Measurements from ENCODE around the gene ZNF335.

The ZNF335 gene

DNA sequence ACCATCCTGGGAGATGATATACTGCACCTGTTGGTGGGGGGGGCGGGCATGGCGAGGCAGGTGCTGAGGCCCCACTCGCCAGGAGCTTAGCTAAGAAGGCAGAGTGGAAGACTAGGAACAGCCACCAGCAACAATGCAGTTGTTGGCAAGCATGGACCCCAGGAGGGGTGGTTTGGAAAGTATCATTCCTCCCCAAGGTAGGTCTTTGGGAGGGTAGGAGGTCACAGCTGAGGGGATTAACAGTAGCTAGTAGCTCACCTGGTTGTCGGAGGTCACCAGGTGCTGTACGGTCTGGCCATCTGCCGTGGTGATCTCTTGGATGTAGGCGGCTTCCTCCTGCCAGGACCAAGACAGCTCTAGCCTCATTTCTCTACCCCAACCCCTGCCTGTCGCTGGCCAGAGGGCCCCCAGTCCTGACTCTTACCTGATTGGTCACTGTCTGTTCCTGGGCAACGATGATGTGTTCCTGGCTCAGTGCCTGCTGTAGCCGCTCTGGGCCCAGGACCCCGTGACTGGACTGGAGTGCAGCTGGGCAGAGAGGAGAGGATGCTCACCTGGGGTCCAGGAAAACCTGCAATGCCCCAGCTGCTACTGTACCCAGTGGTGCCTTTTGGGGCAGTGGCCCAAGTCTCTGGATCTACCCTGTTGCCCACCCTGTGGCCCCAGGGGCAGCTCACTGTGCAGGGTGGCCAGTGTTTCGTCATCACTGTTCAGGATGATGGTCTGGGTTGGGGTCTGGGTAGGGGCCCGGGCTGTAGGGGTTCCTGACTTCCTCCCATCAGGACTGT lies 22.3 kb downstream of the ZNF335 start:
- DNase-seq = no peak

DNA sequence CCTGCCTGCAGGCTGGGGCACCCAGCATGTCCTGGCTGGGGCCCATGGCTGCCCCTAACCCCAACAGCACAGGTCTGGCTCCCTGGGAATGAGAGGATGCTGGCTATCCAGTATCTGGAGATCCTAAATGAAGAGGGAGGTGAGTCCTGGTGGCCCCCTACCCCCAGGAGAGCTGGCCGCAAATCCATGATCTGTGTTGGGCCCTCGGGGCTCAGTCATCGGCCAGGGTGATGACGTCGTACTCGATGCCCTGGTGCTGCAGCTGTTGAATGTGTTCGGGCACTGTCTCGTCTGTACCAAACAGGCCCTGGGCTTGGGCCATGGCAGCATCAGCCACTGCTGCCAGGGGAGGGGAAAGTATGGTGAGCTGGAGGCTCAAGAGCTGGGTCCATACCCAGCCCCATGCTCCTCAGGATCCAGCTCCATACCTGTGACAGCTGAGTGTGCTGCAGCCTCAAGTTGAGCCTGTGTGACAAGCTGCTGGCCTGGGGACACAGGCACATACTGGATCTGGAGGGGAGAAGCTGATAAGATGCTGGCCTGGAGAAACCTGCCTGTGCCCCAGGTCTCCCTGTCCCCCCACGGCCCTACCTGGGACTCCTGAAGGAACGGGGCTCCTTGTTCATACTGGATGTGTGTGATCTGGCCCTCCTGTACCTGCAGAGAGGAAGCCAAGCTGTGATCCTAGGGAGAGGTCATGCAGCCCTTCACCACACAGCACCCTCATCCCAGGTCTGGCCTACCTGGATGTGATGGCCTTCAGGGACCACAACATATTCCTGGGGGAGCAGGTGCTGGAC lies 23.1 kb downstream of the ZNF335 start:
- DNase-seq = no peak

DNA sequence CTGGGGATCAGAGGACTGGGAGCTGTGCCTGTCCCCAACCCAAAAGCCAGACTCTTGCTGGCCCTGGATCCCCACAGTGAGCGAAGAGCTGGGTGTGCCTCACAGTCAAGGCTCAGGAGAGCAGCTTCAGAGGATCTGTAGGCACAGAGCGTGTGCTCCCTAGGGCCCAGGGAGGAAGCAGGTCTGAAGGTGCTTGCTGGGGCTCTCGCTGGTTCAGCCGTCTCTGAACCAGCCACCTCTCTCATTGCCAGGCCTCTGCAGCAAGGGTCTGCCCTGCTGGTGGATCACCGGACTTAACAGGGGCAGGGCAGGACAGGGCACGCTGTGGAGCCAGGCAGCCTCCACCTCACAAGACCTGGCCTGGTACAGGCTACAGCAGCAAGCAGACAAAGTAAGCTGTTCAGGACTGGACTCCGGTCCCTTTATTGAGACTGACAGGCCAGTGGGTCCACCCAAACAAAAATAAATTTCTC lies 23.7 kb downstream of the ZNF335 start:
- DNase-seq = no peak

DNA sequence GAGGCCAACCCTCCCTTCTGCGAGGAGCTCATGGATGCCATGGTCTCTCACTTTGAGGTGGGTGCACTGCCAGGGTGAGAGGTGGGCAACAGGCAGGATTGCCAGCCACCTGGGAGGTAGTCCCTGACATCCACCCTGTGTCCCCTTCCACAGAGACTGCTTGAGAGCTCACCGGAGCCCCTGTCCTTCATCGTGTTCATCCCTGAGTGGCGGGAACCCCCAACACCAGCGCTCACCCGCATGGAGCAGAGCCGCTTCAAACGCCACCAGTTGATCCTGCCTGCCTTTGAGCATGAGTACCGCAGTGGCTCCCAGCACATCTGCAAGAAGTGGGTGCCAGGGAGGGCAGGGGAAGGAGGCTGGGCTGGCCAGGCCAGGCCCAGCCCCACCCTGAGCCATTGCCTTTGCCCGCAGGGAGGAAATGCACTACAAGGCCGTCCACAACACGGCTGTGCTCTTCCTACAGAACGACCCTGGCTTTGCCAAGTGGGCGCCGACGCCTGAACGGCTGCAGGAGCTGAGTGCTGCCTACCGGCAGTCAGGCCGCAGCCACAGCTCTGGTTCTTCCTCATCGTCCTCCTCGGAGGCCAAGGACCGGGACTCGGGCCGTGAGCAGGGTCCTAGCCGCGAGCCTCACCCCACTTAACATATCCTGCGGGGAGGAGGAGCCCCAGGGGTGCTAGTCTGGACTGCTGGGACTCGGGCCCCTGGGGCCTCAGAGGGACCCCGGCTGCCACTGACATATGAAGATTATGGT lies 24.7 kb downstream of the ZNF335 start:
- no peak for DNase-seq

DNA sequence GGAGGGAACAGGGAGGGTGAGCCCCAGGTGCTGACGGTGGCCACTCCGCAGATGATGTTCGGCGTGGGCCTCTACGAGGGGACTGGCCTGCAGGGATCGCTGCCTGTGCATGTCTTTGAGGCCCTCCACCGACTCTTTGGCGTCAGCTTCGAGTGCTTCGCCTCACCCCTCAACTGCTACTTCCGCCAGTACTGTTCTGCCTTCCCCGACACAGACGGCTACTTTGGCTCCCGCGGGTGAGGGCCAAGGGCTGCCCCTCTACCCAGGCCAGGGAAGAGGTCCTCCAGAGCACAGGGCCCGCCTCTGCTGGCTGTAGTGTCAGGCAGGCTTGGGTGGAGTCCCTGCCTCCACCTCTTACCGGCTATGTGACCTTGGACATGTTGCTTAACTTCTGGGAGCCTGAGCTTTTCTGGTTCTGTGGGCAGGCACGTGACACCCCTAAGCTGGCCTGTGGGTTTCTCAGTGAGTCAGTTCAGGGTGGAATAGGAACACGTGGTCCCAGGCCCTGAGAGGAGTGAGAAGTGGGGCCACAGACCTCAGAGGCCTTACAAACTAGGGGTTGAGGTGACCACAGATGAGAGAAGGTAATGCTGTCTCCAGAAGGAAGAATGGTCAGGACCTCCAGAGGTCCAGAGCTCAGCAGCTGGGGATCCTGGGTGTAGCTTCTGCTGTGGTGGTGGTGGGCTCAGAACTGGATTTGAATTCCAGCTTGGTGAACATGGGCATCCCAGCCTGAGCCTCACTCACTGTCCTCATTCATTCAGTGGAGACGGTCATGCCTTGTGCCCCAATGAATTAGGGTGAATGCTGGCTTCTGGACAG lies 25.6 kb downstream of the ZNF335 start:
- DNase-seq = peak; percentile 99

DNA sequence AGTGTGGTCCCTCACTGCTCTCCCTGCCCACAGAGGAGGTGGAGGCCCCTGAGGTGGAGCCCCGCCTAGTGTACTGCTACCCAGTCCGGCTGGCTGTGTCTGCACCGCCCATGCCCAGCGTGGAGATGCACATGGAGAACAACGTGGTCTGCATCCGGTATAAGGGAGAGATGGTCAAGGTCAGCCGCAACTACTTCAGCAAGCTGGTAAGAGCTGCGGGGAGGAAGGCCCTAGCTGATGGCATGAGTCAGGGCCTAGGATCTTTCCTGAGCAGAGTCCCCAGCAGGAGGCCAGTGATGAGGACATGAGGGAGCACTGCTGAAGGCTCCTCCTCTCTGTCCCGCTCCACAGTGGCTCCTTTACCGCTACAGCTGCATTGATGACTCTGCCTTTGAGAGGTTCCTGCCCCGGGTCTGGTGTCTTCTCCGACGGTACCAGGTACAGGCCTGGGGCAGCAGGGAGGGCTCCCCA lies 26.3 kb downstream of the ZNF335 start:
- DNase-seq = peak; percentile 90

DNA sequence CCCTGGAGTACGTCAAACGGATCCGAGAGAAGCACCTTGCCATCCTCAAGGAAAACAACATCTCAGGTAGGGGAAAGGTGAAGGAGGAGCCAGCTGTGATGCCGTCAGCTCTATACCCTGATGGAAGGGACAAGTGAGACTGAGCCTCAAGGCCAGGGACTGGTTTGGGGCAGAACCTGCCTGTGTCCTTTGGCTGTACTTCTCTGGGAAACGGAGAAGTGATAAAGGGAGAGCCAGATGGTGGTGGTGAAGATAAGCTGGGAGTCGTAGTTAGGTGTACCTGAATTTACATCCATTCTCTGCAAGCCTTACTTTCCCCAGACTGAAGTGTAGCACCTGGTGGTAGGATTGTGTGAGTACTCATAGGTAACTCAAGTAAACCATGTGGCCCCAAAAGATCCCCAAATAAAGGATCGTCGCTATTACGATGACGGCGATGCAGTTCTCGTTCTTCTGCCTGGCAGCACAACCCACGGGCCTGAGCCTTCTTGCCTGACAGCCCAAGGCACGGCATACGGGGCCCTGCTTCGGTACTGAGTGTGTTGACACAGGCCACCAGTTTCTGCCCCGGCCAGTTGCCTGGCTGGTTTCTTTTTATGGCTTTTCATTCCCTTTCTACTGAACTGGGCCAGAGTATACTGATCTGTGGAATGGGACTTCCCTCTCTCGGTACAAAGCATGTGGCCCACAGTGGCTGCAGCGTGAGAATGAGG lies 26.9 kb downstream of the ZNF335 start:
- no peak for DNase-seq

DNA sequence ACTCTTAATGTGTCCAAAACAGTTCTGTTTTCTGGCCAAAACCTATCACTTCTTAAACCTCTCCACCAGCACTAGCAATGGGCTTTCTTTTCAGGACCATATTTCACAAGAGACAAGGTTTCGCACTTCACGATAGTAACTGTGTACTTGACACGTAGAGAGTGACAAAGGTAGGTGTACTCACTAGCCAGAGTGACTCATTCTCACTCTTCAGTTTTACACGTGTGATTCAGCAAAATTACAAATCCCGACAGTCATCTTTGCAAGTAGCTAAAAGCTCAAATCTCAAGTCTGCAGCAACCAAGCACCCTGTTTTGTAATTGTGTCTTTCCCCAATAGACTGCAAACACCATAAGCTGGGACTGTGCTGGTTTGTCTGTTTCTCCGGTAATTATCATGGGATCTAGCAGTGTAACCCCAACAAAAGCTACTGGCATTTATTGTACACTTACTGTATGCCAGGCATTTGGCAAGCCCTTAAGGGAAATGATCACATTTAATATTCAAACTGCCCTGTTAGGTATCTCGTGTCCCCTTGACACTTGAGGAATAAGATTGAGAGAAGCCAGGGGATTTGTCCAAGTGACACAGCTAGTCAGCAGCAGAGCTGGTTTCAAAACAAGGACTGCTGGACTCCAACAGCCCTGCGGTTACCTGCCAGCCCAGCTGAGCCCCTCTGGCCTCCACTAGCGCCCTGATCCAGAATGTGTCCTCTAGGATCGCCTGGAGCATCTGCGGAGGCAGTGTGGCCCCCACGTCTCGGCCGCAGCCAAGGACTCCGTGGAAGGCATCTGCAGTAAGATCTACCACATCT lies 27.6 kb downstream of the ZNF335 start:
- peak; percentile 20 for DNase-seq

DNA sequence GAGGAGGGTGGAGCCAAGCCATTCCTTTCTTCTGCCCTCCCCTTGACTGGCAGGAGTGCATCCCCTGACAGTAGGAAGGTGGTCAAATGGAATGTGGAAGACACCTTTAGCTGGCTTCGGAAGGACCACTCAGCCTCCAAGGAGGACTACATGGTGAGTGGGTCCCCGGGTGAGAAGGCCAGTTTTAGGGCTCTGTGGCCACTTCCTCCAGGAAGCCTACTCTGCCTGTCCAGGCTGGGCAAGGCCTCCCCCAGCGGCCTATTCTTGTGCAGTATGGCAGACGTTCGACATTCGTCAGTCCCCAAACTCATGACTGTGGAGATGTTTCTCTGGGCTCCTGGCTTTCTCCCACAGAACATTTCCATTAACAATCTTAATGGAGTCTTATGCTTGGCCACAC lies 28.4 kb downstream of the ZNF335 start:
- no peak for DNase-seq

DNA sequence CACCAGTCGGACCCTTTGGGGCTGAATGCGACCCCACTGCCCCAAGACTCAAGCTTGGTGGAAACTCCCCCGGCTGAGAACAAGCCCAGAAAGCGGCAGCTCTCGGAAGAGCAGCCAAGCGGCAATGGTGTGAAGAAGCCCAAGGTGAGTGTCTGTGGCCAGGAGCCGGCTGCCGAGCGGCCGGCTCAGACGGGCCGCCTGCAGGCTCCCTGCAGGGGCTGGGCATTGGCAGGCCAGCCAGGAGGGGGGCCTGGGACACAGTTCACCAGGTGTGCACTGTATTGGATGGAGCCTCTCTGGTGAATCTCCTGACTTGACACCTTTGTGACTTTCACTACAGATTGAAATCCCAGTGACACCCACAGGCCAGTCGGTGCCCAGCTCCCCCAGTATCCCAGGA lies 31.5 kb downstream of the ZNF335 start:
- DNase-seq = no peak

DNA sequence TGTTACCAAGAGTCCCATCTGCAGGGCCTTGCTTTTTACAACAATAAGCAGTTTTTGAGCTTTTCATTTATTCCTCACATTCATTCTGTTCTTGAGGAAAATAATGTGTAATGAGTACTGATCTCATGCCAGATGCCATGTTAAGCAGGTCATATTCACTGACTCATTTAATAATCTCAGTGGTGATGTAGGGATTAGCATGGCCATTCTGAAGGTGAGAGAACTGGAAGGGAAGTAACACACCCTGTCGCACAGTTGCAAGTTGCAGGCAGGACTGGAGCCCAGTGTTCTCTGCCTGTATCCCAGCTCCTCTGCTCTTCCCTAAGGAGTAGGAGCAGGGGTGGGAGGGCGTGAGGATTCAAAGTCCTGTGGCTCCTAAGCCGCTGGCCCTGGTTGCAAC lies 31.9 kb downstream of the ZNF335 start:
- DNase-seq = no peak

DNA sequence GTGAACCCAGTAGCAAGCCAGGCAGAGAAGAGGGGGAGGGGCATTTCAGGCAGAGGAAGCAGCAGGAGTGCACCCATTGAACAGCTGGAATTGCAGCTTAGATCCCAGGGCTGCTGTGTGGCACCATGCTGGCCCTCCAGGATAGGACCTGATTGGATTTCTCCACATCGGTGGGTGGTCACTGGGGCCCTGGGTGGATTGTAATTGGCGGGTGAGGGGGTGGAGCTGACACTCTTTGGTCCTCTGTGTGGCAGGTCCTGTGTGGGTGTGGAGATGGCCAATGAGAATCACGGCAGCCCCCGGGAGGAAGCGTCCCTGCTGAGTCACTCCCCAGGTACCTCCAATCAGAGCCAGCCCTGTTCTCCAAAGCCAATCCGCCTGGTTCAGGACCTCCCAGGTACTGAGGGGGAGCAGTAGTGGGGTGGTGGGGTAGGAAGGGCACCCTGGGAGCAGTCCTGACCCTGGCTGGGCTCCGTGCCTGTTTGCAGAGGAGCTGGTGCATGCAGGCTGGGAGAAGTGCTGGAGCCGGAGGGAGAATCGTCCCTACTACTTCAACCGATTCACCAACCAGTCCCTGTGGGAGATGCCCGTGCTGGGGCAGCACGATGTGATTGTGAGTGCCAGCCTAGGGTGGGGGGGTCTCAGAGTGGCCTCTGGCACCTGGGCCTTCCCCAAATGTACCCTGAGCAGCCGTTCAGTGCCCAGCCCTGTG lies 33.1 kb downstream of the ZNF335 start:
- no peak for DNase-seq

DNA sequence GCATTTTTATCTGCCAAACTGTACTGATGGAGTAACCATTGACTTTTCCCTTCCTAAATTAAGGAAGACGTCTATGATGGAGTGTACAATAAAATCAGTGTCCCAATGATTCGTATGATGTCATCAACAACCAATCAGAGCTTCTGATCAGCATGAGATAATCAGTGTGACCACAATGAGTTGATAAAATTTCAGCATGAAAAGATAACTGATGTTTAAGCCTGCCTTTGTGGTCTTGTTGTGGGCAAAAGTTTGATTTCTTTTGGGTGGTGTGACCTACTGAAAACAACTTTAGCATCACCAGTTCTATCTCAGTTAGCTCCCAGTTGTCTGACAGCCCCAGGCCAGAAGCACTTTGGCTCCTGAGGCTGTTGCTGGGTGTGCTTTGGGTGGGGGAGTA lies 34.2 kb downstream of the ZNF335 start:
- no peak for DNase-seq

DNA sequence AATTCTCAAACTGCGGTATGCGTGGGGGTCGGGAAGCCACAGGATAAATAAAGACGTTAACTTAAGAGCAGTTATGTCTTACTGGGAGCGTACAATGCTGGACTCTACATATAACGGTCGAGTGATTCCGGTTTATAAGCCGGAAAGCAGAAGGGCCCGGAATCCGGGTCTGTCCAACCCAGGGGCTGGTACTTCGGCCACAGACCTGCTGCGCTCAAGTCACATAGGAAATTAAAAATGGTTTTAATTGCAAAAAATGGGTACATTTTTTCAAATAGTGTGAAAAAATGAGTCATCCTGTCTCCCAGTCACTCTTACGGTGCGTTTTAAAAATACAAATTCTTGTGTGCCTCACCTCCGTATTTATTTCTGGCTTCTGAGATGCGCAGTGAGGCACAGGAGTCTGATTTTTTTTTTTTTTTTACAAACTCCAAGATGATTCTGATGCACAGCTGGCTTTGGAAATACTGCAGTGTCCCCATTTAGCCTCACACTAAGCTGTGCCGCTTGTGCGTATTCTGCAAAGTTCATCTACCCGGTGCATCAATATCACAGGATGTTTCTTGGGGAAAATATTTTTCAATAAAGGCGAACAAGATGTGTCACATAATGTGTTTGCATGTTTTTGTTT lies 36.5 kb downstream of the ZNF335 start:
- no peak for DNase-seq

DNA sequence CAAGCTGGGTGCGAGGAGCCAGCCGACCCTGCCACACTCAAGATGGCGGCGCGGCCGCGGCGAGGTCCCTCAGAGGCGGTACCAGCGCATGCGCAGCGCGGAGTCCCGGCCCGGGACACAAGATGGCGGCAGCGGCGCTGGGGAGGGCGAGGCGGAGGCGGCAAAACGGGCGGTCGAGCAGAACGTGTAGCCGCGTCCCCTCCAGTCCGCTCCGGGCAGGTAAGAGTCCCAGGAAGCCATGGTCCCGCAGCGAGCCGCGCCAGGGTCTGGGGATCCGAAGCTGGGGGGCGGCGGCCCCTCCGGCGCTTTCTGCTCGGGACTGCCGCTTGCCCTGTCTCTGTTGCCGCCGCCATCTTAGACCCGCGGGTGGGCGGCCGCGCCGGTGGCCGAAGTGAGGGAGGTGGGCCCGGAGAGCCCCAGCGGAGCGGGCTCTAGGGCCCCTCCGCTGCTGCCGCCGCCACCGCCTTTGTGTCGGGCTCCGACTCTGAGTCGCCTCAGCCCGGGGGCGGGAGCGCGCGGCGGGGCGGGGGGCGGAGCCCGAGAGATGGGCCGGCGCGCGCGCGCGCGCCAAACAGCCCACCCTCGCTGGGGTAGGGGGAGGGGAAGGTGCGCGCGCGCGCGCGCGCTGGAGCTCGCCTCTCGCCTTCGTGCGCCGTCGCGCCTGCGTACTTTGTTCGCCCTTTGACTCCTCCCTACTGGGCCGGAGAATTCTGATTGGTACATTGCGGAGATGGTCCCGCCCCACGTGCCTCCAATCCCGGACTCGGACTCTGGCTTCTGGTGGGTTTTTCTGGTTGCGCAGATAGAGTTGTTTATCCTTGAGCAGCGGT lies 37.2 kb downstream of the ZNF335 start, which contains the start of gene PCIF1:
Gene PCIF1 (plus strand): TSS at position 98 of the 830 bp plus-strand sequence. CDS start 4,317 bp downstream, outside the sequence.
- peak; percentile 94 for DNase-seq

DNA sequence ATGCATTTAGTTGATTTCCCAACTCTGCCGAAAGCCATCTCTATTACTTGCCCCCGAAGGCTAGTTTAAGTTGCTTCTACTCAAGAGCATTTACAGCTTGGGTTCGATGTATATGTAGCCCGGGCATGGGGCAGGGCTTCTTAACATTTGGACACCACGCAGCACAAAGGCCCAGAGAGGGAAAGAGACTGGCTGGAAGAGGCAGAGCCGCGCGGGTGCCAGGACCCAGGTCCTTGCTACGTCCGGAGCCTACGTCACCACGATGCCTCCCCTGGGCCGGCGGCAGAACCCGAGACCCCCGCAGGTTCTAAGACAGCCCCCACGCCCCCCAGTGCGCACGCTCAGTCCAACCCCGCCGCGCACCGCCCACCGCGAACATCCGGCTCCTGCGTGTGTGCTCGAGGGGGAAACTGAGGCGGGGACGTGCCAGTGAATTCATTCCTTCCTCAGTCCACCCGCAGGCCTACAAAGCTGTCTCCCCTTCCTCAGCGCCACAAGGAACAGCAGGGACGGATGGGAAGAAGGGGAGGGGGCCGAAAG lies 37.9 kb downstream of the ZNF335 start:
- peak; percentile 45 for DNase-seq

DNA sequence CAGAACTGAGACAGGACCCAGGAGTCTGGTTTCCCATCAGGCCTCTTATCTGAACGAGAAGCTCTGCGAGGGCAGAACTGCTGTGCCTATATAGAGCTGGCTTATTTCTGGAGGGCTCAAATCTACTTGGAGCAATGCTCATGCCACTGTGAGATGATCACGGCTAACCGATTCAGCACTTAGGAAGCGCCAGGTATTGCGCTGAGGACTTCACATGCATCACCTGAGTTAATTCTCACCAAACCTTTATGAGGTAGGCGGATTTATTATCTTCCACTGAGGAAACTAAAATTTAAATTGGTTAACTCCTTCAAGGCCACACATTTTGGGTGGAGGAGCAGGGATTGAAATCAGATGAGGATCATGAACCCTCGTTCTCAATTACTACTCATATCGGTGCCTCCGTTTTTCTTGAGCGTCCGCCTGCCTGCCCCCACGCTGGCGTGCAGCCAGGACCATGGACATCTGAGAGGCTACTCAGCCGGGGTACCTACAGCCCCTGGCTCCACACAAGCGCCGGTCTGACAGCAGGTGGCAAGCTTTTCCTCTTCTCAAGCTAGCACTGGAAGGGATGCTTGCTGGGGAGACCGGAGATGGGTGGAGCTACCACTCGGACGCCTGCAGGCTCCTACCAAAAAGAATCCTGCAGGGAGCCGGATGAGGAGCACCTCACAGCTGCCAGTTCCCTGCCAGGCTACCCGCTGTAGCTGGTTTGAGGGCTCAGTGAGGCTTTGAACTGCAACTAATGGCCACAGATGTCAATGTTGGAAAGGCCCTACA lies 38.5 kb downstream of the ZNF335 start:
- peak; percentile 60 for DNase-seq
